Non-pigmented ciliary epithelial cell (primary cell): Measurements from ENCODE around the gene MAGI2.

Source experiments
- DNase-seq: peaks from one replicate; pipeline ENCODE4 v3.0.0-alpha.2; 2010; ENCODE audit warnings: low read depth

Gene MAGI2

GRCh38 chr7:79302293-79302692 is 151.2 kb downstream of the MAGI2 start:
- DNase-seq, result no peak

GRCh38 chr7:79301419-79301818 is 152.0 kb downstream of the MAGI2 start:
- DNase-seq, result no peak

GRCh38 chr7:79300573-79300972 is 152.9 kb downstream of the MAGI2 start:
- no peak for DNase-seq

GRCh38 chr7:79298145-79298760 is 155.2 kb downstream of the MAGI2 start:
- no peak for DNase-seq

- DNase-seq, result no peak
Observed at GRCh38 chr7:79296553-79297320, 156.7 kb downstream of the MAGI2 start.

GRCh38 chr7:79293655-79294142 is 159.8 kb downstream of the MAGI2 start:
- no peak for DNase-seq

- no peak for DNase-seq
Observed at GRCh38 chr7:79292834-79293233, 160.6 kb downstream of the MAGI2 start.

GRCh38 chr7:79291498-79291865 is 162.0 kb downstream of the MAGI2 start:
- DNase-seq, result no peak

- DNase-seq, result no peak
Observed at GRCh38 chr7:79290841-79291497, 162.5 kb downstream of the MAGI2 start.

- DNase-seq, result no peak
Observed at GRCh38 chr7:79290398-79290797, 163.1 kb downstream of the MAGI2 start.

- no peak for DNase-seq
Observed at GRCh38 chr7:79288655-79289054, 164.8 kb downstream of the MAGI2 start.

- no peak for DNase-seq
Observed at GRCh38 chr7:79287981-79288380, 165.5 kb downstream of the MAGI2 start.

- DNase-seq, result no peak
Observed at GRCh38 chr7:79286181-79286580, 167.3 kb downstream of the MAGI2 start.

GRCh38 chr7:79285756-79286155 is 167.7 kb downstream of the MAGI2 start:
- no peak for DNase-seq

- no peak for DNase-seq
Observed at GRCh38 chr7:79284211-79284610, 169.3 kb downstream of the MAGI2 start.

- DNase-seq, result peak; percentile 63
Observed at GRCh38 chr7:79282882-79283602, 170.4 kb downstream of the MAGI2 start.

- DNase-seq, result peak; percentile 68
Observed at GRCh38 chr7:79282070-79282694, 171.3 kb downstream of the MAGI2 start.

GRCh38 chr7:79281426-79281825 is 172.0 kb downstream of the MAGI2 start:
- no peak for DNase-seq

GRCh38 chr7:79272938-79273337 is 180.5 kb downstream of the MAGI2 start:
- no peak for DNase-seq

- DNase-seq, result no peak
Observed at GRCh38 chr7:79272066-79272669, 181.3 kb downstream of the MAGI2 start.

GRCh38 chr7:79268730-79269129 is 184.7 kb downstream of the MAGI2 start:
- DNase-seq, result no peak

- DNase-seq, result no peak
Observed at GRCh38 chr7:79258826-79259225, 194.6 kb downstream of the MAGI2 start.
